Measurements from ENCODE around the gene ZCCHC14.
A peak's percentile ranks its signal among the peaks of the same experiment; 100 is the strongest.

Gene ZCCHC14

DNA sequence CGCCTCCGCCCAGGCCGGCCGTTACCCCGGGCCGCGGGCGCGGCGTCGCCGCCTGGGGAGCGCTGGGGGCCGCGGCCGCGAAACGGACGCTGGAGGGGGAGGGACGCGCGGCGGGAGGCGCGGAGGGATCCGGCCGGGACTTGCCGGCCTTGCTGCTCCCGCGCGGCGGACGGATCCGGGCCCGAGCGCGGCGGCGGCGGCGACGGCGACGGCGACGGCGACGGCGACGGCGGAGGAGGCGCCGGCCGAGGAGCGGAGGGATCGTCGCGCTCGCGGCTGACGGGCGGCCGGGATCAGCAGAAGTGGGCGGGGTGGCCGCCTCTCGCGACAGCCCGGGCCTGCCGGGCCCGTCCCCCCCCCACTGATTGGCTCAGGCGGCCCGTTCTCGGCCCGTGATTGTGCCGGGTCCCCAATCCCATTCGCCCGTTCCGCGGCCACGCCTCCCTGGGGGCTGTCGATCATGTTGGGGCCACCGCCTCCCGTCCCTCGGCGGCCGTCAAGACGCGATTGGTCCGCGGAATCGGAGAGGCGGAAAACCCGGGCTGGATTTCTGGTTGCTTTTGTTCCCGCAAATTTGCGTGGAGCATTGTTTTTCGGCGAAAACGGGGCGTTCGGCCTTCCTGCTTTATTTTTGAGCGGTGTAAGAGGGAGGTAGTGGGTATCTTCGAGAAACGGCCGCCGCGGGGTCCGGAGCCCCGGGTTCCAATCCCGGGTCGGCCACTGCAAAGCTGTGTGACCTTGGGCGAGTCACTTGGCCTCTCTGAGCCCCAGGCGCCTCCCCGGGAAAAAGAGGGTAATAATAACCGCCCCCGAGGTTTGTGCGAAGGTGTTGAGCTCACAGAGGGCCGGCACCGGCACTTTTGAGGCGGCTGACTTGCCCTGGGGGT is at the start of gene ZCCHC14:
TSS of gene ZCCHC14 (minus strand) at position 304 of the 887 bp plus-strand sequence. CDS start 786 bp downstream, outside the sequence.
- peak; percentile 100 for DNase-seq

DNA sequence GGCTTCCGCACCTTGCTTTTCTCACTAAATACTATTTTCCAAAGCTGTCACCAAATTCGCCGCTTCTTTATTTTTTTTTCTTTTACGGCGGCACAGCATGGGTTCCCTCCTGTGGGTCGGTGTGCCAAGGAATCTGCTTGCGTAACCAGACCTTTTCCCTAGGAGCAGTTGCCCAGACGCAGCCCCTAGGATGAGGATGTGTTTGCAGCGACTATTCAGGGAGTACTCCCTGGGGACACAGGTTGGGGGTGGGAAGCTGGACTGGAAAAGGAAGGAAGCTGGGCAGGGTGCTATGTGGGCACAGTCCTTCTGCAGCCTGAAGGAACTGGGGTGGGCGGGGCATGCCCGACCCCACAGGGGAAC is 49.0 kb upstream of the ZCCHC14 start:
- no peak for DNase-seq

DNA sequence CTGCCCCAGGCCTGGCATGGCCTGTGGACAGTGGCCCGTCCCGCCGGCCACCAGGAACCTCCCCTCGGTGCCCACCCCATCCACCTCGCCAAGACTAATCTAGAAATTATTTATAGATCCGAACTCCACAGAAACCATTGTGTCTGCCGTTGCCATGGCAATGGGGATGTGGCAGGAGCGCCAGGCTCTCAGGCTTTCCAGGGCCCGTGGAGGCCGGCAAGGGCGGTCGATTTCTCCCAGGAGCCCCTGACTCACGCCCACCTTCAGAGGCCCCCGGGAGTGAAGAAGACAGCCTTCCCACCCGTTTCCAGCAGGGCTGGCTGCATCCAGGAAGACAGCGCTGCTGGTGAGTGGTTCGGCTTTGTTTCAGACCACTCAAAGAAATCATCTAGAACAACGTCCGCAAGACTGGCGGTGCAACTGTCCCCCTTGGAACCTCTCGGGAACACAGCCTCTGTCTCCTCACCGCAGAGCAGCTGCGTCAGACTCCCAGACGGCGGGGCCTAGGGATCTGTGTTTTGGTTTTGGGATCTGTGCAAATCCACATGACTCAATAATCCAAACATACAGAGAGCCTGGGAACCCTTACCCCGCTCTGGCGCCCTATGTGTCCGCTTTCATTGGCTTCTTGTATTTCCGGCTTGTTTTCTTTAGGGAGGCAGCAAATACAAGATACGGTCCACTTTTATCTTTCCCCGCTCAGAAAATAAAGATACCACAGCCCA is 48.5 kb upstream of the ZCCHC14 start:
- peak; percentile 67 for DNase-seq

DNA sequence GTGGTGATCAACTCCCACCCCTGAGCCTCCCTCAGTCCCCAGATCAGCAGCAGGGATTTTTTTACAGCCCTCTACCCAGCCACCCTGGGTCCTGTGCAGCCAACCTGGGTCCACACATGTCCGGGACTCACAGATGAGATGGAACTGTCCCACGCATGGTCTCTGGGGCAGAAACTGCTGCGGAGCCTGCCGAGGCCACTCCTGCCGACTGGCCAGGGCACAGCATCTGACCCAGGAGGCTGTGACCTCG is 48.0 kb upstream of the ZCCHC14 start:
- no peak for DNase-seq

DNA sequence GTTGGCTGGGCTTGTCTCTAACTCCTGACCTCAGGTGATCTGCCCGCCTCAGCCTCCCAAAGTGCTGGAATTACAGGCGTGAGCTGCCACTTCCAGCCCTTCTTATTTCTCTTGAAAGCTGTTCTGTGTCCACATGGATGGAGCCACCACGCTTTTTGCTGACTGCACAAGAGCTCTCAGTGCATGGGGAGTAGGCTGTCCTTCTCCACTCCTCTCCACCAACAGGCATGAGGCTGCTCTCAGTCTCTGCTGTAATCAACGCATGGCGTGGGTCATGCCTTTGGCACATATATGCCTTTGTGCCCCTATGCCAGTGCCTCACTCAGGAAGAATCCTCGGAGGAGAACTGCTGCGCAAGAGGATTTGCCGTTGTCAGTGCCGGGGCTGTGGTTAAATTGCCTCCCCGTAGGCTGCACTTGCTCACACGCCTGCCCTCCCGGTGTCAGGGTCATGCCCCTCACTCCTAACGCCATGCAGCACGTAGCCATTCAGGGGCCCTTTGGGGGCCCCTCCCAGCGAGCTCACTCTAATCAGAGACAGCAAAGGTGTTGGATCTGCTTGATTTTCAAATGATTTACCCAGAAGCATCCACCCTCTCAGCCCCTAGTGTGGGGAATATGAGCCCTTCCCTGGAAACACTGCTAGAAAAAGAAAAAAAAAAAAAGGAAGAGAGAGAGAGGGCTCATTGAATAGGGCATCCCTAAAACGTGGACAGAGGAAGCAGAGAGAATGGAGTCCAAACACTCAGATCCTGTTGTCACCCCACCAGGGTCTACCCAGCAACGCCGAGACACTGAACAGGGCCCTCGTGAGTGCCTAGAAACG is 47.5 kb upstream of the ZCCHC14 start:
- no peak for DNase-seq

DNA sequence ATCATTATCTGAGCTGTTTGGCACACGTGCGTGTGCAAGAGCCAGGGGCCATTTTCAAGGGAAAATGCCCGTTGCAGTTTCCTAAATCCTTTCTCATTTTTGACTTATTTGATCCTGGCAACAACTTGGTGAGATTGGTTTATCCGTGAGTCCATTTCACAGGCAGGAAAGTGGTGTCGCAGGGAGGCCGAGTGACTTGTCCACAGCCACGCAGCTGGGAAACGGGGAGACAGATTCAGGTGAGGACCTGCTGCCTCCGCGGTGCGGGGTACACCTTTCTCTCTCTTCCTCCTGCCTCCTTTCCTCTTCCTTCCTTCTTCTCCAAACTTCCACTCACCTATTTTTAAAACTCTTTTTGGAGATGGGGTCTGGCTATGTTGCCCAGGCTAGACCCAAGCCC is 46.3 kb upstream of the ZCCHC14 start:
- DNase-seq = no peak

DNA sequence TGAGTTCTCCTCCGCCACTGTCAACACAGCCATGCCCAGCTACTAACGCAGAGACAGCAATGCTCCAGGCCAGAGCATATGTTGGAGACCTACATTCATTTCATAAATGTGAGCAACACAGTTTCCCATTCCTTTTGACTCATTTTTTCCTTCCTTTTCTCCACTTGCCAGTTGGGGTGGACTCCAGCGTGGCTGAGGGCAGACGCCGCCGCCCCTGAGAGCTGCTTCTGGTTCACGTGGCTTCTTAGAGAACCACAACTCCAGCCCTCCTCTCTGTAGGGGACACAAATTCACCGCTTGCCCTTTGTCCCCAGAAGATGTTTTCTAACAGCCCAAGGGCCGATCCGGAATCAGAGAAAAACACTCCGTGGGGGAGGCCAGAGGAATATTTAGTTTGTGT is 45.8 kb upstream of the ZCCHC14 start:
- DNase-seq = peak; percentile 47

DNA sequence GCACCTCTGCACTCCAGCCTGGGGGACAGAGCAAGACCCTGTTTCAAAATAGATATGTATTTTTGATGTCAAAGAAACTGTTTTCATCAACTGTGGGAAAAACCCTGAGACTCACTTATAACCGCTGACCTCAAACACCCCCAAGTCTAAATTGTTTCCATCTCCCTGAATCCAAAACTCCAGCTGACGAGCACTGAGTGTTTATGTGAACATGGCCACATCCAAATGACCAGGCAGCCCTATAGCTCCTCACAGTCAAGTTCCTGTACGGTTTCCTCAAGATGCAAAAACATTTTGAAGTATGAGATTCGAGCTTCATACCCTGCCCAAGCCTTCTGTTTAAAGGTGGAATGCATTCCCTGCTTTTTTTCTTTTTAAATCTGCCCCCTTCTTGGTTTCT is 45.3 kb upstream of the ZCCHC14 start:
- DNase-seq = no peak

DNA sequence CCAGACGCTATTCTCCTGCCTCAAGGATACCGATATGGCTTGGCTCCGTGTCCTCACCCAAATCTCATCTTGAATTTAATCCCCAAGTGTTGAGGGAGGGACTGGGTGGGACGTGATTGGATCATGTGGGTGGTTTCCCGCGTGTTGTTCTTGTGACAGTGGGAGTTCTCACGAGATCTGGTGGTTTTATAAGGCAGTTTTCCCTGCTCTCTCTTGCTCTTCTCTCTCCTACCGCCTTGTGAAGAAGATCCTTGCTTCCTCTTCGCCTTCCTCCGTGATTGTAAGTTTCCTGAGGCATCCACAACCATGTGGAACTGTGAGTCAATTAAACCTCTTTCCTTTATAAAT is 43.9 kb upstream of the ZCCHC14 start:
- DNase-seq = no peak

DNA sequence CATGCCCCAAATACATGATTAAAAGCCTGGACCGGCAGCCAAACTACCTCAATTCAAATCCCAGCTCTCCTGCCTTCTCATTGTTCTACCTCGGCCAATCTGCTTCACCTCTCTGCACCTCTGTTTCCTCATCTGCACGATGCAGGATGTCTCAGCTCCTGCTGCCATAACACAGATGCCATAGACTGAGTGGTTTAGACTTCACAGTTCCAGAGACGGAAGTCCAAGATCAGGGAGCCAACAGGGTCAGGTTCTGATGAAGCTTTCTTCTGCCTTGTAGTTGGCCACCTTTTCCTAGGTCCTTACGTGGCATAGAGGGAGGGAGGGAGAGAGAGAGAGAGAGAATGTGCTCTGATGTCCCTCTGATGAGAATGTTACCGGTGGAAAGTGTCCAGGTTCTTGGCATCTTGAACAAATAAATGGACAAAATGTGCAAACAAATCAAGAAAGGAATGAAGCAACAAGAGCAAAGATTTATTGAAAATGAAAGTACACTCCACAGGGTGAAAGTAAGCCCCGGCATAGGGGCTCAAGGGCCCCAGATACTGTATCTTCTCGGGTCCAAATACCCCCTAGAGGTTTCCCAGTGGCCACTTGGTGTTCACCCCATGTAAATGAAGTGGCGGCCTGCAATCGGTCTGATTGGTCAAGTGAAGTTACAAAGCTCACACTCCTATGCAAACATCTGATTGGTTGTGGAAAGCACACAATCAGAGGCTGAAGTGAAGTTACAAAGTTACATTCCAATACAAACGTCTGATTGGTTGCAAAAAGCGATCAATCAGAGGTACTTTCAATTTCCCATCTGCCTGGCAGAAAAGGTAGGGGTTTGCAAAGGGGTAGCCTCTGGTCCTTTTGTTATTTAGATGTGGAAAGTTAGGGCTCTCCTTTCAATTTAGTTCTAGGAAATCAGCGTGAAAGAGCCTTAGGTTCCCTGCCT is 43.3 kb upstream of the ZCCHC14 start:
- DNase-seq = no peak

DNA sequence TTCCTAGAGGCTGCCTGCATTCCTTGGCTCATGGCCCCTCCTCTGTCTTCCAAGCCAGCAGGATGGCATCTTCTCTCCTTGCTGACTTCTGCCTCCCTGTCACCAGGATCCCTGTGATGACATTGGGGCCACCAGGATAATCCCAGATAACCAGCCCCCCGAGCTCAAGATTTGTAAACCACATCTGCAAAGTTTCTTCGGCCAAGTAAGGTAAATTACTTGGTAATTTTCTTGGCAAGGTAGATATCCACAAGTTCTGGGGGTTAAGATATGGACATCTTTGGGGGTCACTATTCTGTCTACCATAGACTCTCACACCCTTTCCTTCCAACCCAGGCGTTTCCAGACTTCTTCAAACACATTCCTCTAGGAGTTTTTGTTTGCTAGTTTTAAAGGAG is 42.6 kb upstream of the ZCCHC14 start:
- no peak for DNase-seq

DNA sequence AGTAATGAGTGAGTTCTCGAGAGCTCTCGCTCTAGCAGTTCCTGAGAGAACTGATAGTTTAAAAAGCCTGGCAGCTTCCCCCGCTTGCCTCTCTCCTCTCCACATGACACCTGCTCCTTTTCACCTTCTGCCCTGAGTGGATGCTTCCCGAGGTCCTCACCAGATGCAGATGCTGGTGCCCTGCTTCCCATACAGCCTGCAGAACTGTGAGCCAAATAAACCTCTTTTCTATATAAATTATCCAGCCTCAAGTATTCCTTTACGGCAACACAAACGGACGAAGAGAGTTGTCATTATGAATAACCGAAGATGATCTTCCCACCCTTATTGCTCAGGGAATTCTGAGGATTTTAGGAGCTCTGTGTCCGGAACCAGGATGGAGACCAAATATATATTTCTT is 41.9 kb upstream of the ZCCHC14 start:
- DNase-seq = no peak

DNA sequence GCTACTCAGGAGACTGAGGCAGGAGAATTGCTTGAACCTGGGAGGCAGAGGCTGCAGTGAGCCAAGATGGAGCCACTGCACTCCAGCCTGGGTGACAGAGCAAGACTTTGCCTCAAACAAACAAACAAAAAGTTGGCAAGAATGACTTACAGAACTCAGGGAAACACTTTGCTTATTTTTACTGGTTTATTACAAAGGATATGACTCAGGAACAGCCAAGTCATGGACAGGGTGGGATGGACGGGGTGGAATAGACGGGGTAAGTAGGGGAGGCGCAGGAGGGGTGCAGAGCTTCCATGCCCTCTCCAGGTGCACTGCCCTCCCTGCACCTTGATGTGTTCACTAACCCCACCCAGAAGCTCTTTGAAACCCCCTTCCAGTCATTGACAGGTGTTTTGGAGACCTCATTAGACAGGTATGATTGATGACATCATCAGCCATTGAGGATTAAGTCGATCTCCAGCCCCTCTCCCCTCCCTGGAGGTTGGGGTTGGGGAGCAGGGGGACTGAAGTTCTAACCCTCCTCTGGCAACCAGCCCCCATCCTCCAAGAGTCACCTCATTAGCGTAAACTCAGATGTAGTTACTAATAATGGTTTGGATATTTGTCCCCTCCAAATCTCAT is 41.3 kb upstream of the ZCCHC14 start:
- DNase-seq = no peak

DNA sequence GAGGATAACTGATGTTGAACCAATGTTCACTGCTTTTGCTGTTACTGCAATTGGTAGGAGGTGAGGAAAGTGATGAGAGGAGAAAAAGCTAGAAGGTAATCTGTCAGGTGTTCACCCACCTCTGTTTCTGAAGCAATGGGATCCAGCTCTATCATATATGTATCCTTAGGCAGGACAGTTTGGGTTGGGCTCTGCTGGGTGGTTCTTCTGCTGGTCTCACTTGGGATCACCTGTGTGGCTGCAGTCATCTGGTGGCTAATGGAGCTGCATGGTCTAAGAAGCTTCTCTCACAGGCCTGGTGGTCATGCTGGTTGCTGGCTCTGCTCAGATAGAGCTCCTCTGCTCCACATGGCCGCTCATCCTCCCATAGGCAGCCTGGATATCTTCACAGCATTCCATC is 40.2 kb upstream of the ZCCHC14 start:
- no peak for DNase-seq

DNA sequence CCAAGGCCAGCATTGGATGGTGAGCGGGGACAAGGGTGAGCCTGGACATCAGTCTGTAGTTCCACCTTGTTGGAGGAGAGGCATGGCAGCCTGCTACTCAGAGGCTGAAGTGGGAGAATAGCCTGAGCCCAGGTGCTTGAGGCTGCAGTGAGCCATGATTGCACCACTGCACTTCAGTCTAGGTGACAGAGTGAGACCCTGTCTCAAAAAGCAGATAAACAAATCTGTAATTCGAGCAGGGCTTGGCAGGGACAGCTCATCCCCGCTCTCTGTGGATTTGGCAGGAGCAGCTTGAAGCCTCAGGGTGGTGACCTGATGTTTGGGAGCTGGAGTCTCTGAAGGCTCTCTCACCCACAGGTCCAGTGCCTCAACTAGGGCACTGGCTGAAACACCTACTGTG is 38.6 kb upstream of the ZCCHC14 start:
- DNase-seq = no peak

DNA sequence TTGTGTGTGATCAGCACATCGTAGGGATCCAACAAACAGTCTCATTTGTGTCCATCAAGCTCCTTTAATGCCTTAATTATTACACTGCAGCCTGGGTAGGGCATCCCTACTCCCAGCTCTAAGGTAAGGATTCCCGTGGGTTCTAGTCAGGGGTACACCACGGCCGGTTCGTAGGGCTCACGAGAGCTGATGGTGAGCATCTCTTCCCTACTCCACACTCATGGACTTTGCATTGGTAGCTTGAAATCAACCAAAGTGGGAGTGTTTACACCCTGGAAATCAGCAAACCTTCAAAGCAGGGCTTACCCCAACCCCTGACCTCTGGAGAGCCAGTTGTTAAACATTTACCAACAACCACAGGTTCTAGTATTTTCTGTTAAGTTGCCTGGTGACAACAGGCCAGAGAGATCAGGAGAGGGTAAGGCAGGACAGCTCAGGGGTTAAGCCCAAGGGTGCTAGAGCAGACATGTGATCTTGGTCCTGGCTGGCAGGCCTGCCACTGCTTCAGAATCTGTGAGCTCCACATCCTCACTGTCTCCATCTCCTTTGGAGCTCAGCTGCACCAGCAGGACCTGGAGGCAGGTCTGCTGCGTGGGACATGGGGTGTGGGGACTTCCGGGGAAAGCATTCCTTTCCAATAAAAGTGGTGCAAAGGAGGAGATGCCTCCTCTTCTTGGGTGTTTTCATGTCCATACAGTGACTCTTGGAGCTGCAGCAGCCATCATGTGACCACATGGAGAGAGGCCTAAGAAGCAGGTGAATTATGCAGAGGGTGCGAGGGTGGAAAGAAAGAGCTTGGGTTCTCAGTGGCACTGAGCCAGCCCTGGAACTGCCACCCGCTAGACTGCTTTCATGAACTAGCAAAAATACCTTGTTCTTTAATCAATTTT is 36.1 kb upstream of the ZCCHC14 start:
- no peak for DNase-seq

DNA sequence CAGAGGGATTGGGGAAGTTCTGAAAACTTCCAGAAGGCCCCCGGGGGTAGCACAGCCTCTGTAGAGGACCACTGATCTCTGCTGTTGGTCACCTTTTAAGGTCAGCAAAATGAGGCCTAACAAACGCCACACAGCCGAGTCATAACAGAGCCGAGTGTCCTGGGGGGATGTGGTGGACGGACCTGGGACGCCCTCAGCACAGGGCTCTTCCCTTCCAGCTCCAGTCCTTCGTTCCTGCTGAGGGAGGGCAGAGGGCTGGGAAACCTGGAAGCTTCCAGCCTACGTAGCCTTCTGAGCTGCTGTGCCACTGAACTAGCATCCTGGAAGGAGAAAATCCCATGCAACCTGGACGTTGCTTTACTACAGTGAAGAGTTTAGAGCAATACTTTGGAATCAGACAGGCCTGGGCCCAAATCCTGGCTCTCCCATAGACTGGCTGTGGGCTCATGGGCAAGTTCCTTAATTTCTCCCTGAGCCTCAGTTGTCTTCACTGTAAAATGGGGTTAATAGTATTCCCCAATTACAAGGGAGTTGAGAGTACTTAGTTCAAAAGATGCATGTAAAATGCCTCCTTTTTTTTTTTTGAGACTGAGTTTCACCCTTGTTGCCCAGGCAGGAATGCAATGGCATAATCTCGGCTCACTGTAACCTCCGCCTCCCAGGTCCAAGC is 34.4 kb upstream of the ZCCHC14 start:
- DNase-seq = no peak

DNA sequence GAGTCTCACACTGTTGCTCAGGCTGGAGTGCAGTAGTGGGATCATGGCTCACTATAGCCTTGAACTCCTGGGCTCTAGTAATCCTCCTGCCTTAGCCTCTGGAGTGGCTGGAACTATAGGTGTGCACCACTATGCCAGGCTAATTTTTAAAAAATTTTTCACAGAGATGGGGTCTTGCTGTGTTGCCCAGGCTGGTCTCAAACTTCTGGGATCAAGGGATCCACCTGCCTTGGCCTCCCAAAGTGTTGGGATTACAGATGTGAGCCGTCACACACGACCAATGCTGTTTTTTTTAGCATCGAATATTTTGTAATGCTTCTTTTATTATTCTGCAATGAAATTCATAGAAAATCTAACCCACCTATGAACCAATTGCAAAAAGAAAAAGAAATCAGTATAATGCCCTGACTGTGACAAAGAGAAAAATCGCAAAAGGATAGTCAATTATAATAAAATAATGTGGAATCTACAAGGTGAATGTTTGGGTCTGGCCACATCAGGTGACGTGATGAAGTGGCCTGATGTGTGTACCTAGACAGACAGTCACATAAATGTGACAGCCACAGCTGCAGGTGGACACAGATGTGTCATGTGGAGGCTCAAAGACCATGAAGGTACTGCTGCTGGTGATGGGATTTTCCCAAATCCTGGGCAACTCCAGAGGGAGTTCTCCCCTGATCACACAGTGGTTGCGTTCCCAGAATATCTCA is 33.6 kb upstream of the ZCCHC14 start:
- DNase-seq = no peak

DNA sequence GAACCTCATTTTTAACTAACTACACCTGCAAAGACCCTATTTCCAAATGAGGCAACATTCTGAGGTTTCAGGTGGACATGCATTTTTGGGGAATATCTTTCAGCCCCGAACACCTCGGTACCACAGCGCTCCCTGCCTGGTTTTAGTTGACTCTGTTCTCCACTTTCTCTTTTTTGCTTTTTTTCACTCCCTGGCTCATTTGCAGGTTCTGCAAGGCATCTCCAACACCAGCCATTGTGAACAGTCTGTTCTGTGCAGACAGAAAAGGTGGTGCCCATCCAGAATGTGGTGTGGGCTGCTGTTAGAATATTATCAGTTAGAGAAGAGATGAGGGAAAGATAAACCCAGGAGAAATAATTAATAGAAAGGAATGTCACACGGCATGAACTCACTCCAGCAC is 32.5 kb upstream of the ZCCHC14 start:
- no peak for DNase-seq

DNA sequence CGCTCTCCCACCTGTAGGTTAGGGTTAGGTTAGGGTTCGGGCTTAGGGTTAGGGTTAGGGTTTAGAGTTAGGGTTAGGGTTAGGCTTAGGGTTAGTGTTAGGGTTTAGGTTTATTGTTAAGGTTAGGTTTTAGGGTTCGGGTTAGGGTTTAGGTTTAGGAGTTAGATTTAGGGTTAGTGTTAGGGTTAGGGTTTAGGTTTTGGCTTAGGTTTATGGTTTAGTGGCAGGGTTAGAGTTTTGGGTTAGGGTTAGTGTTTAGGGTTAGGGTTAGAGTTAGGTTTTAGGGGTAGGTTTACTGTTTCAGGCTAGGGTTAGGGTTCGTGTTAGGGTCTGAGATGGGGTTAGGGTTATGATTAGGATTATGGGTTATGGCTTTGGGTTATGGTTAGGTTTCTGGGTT is 31.6 kb upstream of the ZCCHC14 start:
- DNase-seq = no peak

Data from right hindlimb (tissue), 1 donor.